A549 treated with DMSO at 1 μM for 4 hours (cell line): ENCODE measurements around the gene SLC28A3. TPM values are rescaled to one million over a fixed set of nuclear protein-coding genes. Genes with fewer than 3 reads are reported as not detected.

Experiments
- total RNA-seq: library from RNA; stranded (reverse); fragments of 200-300 nt; extraction: Qiagen RNA extraction; gene quantifications from 5 replicates; pipeline ENCODE4 v1.2.3, GENCODE V29; 2022; ENCODE audit warnings: low read depth

SLC28A3 gene, protein sequence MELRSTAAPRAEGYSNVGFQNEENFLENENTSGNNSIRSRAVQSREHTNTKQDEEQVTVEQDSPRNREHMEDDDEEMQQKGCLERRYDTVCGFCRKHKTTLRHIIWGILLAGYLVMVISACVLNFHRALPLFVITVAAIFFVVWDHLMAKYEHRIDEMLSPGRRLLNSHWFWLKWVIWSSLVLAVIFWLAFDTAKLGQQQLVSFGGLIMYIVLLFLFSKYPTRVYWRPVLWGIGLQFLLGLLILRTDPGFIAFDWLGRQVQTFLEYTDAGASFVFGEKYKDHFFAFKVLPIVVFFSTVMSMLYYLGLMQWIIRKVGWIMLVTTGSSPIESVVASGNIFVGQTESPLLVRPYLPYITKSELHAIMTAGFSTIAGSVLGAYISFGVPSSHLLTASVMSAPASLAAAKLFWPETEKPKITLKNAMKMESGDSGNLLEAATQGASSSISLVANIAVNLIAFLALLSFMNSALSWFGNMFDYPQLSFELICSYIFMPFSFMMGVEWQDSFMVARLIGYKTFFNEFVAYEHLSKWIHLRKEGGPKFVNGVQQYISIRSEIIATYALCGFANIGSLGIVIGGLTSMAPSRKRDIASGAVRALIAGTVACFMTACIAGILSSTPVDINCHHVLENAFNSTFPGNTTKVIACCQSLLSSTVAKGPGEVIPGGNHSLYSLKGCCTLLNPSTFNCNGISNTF
- 0.01 TPM in 1 of 5 replicates, not detected in the others for total RNA-seq

DNA sequence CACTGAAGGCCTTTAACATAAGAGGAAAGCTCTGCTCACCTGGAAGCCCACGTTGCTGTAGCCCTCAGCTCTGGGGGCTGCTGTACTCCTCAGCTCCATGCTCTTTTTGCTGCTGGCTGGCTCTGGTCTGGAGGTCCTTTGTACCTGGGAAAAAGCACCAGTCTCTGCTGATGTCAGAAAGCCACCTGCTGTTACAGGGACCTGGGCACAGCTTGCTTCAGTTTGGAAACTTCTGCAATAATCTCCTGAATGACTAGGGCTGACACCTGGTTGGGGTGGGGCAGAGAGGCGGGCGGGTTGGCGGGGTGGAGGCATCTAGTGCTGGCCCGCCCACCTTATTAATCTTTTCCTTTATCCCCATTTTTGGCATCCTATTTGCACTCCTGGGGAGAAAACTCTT is at the start of gene SLC28A3:
SLC28A3 (minus strand) TSS at position 224 of the 400 bp plus-strand sequence; CDS start at position 99, 125 bp downstream.

